ENCODE data around the gene ZNF660. TPM values are rescaled to one million over a fixed set of nuclear protein-coding genes. Genes with fewer than 3 reads are reported as not detected.

Gene ZNF660
- polyA plus RNA-seq, 1 donor from 2014 or later, result 8.1 TPM

DNA sequence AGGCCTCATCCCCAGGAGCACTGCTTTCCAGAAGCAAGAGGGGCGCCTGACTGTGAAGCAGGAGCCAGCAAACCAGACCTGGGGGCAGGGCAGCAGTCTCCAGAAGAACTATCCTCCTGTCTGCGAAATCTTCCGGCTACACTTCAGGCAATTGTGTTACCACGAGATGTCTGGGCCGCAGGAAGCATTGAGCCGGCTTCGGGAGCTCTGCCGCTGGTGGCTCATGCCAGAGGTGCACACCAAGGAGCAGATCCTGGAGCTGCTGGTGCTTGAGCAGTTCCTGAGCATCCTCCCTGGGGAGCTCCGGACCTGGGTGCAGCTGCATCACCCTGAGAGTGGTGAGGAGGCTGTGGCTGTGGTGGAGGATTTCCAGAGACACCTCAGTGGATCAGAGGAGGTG, 27.7 kb upstream of the ZNF660 start:
- Histone ChIP-seq H4K20me1 (ENCODE audit: insufficient read depth) (no peaks in the 10 kb centered on the region), H3F3A (ENCODE audit: insufficient read depth, low read length, poor library complexity, severe bottlenecking) (no peaks in the 10 kb centered on the region), H3K36me3 (ENCODE audit: insufficient read depth, low read length) (peaks cover 6% of the 10 kb centered on the region), H3K4me2 (ENCODE audit: low read length) (no peak overlapping the region), H3K4me3 (ENCODE audit: low read length) (peak overlapping the region; percentile 84), H3K9me2 (ENCODE audit: insufficient read depth, low read length) (no peaks in the 10 kb centered on the region), H3K79me2 (replicated peaks; ENCODE audit: insufficient read depth, low read length) (peaks cover 13% of the 10 kb centered on the region), H3K27me3 (ENCODE audit: insufficient read depth, low read depth, low read length) (no peaks in the 10 kb centered on the region), H3K9ac (ENCODE audit: low read length) (no peak overlapping the region), H3K27ac (ENCODE audit: low read length) (no peak overlapping the region), H2AFZ (ENCODE audit: low read depth, low read length) (no peak overlapping the region), H3K9me3 (ENCODE audit: low read length) (peaks cover 6% of the 10 kb centered on the region)
- TF ChIP-seq EP300 (conservative IDR thresholded peaks at IDR 0.05; ENCODE audit: poor library complexity, severe bottlenecking), result no peak
- TF ChIP-seq, protein P1, sequence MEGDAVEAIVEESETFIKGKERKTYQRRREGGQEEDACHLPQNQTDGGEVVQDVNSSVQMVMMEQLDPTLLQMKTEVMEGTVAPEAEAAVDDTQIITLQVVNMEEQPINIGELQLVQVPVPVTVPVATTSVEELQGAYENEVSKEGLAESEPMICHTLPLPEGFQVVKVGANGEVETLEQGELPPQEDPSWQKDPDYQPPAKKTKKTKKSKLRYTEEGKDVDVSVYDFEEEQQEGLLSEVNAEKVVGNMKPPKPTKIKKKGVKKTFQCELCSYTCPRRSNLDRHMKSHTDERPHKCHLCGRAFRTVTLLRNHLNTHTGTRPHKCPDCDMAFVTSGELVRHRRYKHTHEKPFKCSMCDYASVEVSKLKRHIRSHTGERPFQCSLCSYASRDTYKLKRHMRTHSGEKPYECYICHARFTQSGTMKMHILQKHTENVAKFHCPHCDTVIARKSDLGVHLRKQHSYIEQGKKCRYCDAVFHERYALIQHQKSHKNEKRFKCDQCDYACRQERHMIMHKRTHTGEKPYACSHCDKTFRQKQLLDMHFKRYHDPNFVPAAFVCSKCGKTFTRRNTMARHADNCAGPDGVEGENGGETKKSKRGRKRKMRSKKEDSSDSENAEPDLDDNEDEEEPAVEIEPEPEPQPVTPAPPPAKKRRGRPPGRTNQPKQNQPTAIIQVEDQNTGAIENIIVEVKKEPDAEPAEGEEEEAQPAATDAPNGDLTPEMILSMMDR (IDR thresholded peaks at IDR 0.05; ENCODE audit: poor library complexity, severe bottlenecking), result no peak
- TF ChIP-seq SMC3 (conservative IDR thresholded peaks at IDR 0.05; ENCODE audit: poor library complexity), result no peak
- TF ChIP-seq RAD21 (conservative IDR thresholded peaks at IDR 0.05), result no peak
- TF ChIP-seq EZH2 (IDR thresholded peaks at IDR 0.05; ENCODE audit: borderline replicate concordance, insufficient read depth, low read length, poor library complexity, severe bottlenecking), result no peak
- TF ChIP-seq, protein P2, sequence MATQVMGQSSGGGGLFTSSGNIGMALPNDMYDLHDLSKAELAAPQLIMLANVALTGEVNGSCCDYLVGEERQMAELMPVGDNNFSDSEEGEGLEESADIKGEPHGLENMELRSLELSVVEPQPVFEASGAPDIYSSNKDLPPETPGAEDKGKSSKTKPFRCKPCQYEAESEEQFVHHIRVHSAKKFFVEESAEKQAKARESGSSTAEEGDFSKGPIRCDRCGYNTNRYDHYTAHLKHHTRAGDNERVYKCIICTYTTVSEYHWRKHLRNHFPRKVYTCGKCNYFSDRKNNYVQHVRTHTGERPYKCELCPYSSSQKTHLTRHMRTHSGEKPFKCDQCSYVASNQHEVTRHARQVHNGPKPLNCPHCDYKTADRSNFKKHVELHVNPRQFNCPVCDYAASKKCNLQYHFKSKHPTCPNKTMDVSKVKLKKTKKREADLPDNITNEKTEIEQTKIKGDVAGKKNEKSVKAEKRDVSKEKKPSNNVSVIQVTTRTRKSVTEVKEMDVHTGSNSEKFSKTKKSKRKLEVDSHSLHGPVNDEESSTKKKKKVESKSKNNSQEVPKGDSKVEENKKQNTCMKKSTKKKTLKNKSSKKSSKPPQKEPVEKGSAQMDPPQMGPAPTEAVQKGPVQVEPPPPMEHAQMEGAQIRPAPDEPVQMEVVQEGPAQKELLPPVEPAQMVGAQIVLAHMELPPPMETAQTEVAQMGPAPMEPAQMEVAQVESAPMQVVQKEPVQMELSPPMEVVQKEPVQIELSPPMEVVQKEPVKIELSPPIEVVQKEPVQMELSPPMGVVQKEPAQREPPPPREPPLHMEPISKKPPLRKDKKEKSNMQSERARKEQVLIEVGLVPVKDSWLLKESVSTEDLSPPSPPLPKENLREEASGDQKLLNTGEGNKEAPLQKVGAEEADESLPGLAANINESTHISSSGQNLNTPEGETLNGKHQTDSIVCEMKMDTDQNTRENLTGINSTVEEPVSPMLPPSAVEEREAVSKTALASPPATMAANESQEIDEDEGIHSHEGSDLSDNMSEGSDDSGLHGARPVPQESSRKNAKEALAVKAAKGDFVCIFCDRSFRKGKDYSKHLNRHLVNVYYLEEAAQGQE (IDR thresholded peaks at IDR 0.05; ENCODE audit: borderline replicate concordance), result no peak
- no peak for TF ChIP-seq MXI1 (conservative IDR thresholded peaks at IDR 0.05; ENCODE audit: poor library complexity, severe bottlenecking)
- no peak for TF ChIP-seq TAF1 (IDR thresholded peaks at IDR 0.05; ENCODE audit: low read depth)
- no peak for TF ChIP-seq POLR2AphosphoS5 (IDR thresholded peaks at IDR 0.05)

DNA sequence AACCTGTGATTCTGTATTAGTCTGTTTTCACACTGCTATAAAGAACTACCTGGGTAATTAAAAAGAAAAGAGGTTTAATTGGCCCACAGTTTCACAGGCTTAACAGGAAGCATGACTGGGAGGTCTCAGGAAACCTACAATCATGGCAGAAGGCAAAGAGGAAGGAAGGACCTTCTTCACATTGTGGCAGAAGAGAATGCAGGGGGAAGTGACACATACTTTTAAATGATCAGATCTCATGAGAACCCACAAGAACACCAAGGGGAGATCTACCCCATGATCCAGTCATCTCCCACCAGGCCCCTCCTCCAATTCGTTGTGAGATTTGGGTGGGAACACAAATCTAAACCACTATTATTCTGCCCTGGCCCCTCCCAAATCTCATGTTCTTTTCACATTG, 23.7 kb upstream of the ZNF660 start:
- H3K9me3 ChIP-seq (ENCODE audit: low read length), result peaks cover 7% of the 10 kb centered on the region
- H3K79me2 ChIP-seq (replicated peaks; ENCODE audit: insufficient read depth, low read length), result peaks cover 7% of the 10 kb centered on the region
- H3F3A ChIP-seq (ENCODE audit: insufficient read depth, low read length, poor library complexity, severe bottlenecking), result no peaks in the 10 kb centered on the region
- H3K9me2 ChIP-seq (ENCODE audit: insufficient read depth, low read length), result no peaks in the 10 kb centered on the region
- H2AFZ ChIP-seq (ENCODE audit: low read depth, low read length), result no peak overlapping the region
- no peak for TF ChIP-seq SMC3 (conservative IDR thresholded peaks at IDR 0.05; ENCODE audit: poor library complexity)
- no peak for TF ChIP-seq MXI1 (conservative IDR thresholded peaks at IDR 0.05; ENCODE audit: poor library complexity, severe bottlenecking)
- TF ChIP-seq, protein P1 (IDR thresholded peaks at IDR 0.05; ENCODE audit: poor library complexity, severe bottlenecking), result no peak
- TF ChIP-seq, protein P2 (IDR thresholded peaks at IDR 0.05; ENCODE audit: borderline replicate concordance), result no peak
- no peak for TF ChIP-seq EZH2 (IDR thresholded peaks at IDR 0.05; ENCODE audit: borderline replicate concordance, insufficient read depth, low read length, poor library complexity, severe bottlenecking)
- TF ChIP-seq TAF1 (IDR thresholded peaks at IDR 0.05; ENCODE audit: low read depth), result no peak
- no peak for TF ChIP-seq RAD21 (conservative IDR thresholded peaks at IDR 0.05)
- TF ChIP-seq POLR2AphosphoS5 (IDR thresholded peaks at IDR 0.05), result no peak
- no peak for TF ChIP-seq EP300 (conservative IDR thresholded peaks at IDR 0.05; ENCODE audit: poor library complexity, severe bottlenecking)
- no peaks in the 10 kb centered on the region for H3K27me3 ChIP-seq (ENCODE audit: insufficient read depth, low read depth, low read length)
- H4K20me1 ChIP-seq (ENCODE audit: insufficient read depth), result no peaks in the 10 kb centered on the region
- H3K4me3 ChIP-seq (ENCODE audit: low read length), result no peak overlapping the region
- no peak overlapping the region for H3K27ac ChIP-seq (ENCODE audit: low read length)
- no peak overlapping the region for H3K4me2 ChIP-seq (ENCODE audit: low read length)
- peaks cover 7% of the 10 kb centered on the region for H3K36me3 ChIP-seq (ENCODE audit: insufficient read depth, low read length)
- H3K9ac ChIP-seq (ENCODE audit: low read length), result no peak overlapping the region

Measured in neural cell (in vitro differentiated cells).